Stimulated activated CD4-positive, alpha-beta T cell treated with anti-CD3 and anti-CD28 coated beads, Interleukin-4, amount 100 ng/mL, for 4 hours (primary cell): ENCODE data around the gene PLCB1.
"Not testable (repeated sequence)": the region's sequence is repeated elsewhere in the genome, so short reads cannot be mapped to it uniquely, and the experiment has no call there.

Source experiments
- DNase-seq, 2 experiments: peaks; one replicate each; pipeline ENCODE4 v3.0.0-alpha.2; 2020

Gene PLCB1

DNA sequence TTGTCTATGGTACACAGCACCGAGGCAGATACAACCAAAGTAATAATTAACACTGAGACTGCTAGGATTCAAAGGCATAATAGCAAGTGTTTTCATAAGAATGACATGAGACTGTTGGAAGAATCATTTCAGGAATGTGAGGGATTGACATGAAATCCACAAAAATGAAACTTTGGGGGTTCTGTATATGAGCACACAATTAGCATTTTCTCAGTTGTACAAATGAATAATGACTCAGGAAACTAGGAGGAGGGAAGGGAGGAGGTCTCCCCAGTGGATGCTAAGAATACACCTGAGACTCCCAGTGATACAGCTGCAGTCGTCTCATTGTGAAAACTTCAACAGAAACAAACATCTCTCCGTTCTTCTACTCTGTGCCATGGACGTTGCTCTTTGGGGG is 508.4 kb downstream of the PLCB1 start:
- no peak for DNase-seq

DNA sequence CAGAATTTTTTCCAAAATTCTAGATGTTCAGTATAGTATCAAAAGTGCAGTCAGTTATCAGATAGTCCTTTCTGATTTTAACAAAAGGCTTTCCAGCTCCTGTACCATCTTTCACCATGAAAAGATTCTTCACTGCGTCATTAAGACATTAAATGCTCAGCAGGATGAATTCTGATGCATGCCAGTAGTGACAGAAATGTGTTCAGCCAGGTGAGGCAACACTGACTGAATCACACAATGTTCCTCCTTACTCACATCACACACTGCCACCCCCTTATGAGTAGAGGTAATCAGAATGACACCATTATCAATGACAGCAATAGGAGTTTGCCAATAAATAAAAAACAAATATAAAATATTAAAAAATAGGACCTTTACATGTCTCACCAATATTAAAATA is 510.2 kb downstream of the PLCB1 start:
- no peak for DNase-seq

DNA sequence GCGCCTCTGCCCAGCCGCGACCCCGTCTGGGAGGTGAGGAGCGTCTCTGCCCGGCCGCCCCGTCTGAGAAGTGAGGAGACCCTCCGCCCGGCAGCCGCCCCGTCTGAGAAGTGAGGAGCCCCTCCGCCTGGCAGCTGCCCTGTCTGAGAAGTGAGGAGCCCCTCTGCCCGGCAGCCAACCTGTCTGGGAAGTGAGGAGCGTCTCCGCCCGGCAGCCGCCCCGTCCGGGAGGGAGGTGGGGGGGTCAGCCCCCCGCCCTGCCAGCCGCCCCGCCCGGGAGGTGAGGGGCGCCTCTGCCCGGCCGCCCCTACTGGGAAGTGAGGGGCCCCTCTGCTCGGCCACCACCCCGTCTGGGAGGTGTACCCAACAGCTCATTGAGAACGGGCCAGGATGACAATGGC is 512.4 kb downstream of the PLCB1 start:
- DNase-seq = not testable (repeated sequence)

DNA sequence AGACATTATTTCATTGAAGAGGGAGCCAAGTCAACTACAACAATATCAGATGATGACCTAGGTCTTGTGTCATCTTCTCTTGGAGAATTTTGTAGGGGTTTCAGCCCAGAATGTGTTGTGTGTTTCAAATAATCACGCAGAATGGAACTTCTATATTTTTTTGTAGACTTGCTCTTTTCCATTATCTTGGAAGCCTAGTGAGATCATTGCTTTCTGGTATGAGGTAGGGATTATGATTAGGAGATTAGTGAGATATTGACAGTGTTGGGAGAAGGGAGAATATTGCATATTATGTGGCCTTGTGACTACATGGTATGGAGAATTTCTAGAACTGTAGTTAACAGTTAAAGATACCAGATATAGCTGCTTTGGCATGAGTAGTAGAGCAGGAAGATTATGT is 513.3 kb downstream of the PLCB1 start:
- DNase-seq = no peak

DNA sequence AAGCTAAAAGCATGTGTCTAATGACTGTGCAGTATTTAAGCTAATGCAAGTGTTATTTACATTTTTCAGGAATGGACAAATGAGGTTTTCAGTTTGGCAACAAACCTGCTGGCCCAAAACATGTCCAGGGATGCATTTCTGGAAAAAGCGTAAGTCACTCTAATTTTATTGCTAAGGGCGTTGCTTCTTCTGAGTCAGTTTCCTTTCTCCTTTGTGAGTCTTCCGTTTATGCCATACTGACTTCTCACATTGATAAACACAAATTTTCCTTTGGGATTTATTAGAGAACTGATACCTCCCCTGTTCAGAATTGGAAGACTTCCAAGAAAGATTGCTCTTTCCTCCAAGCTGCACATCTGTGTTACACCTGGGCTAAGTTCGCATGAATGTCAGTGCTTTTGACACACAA is 514.0 kb downstream of the PLCB1 start:
- no peak for DNase-seq

DNA sequence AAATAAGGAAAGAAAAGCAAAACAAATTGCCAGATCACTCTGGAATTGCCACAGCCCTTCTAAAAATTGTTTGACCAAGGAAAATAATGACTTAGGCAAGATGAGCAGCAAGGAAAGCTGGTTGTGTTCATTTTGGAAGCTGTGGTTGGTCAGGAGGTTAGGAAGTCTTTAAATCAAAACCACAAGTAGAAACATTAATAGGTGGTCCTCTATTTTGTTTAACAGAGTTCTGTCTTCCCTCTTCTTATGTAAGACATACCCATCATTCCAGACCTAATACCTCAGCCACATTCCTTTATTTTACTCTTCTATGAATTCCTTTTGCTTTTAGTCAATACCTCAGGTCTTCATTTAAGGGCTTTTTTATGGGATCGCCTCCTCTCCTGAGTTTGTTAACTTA is 514.6 kb downstream of the PLCB1 start:
- no peak for DNase-seq

DNA sequence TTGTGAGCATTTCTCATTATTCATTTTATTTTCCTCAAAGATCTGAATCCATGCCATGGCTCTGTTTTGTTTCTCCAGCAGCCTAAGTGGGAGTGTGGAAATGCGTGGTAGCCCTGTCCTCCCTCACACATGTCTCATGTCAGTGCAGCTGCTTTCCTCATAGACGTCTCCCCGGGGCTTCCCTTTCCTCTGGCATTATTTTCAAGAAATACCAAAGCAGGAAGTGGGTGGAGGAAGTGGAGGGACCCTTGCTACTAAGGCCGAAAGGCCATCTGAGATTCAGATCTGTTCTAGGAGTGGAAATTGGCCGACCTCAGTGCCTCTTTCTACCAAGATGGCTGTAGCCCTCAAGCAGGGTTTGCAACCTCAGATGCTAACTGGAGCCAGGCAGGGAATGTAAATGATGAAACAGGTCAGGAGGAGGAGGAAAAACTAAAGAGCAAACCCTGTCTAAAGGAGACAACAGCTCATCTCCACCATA is 515.9 kb downstream of the PLCB1 start:
- no peak for DNase-seq

DNA sequence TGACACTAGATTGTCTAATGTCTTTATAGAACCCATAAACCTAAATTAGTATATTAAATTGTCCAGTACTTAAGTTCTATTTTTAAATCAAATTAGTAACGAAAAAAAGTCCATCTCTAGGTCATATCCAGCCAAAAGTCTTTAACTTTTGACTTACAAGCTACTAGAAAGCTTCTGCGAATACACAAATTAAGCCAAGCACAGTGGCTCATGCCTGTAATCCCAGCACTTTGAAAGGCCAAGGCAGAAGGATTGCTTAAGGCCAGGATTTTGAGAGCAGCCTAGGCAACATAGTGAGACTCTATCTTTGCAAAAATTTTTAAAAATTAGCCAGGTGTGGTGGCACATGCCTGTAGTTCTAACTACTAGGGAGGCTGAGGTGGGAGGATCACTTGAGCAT is 516.4 kb downstream of the PLCB1 start:
- no peak for DNase-seq

DNA sequence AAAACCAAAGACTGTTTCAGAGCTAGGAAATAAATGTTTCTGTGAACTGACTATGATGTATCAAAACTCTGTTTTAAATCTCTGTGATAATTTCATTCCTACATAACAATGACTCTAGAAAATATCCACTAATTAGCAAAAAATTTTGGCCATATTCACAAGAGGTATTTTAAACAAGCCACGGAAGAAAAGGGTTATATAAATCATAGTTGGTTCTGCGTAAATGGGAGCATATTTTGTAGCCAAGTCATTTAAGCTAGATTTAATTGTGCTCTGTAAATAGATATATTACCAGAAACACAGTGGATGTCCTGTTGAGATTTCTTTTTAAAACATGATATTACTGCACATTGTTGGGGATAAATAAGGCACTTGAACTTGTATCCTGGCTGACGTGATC is 520.3 kb downstream of the PLCB1 start:
- DNase-seq = no peak

DNA sequence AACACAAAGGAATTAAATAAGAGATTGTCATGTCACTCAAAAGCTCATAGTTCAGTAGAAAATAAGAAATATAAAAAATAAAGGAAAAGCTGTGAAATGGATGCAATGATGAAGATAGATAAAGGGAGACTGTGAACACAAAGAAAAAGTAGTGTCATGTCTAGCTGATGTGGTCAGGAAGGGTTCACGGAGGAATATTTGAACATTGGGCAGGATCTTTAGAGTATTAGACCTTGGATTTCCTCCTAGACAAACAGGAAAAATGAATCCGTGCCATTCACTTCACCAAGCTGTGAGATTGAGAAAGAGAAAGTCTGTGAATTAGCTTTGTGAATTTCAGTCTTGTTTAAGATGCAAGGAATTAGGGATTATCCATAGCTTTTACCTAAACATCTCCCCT is 522.4 kb downstream of the PLCB1 start:
- DNase-seq = no peak

DNA sequence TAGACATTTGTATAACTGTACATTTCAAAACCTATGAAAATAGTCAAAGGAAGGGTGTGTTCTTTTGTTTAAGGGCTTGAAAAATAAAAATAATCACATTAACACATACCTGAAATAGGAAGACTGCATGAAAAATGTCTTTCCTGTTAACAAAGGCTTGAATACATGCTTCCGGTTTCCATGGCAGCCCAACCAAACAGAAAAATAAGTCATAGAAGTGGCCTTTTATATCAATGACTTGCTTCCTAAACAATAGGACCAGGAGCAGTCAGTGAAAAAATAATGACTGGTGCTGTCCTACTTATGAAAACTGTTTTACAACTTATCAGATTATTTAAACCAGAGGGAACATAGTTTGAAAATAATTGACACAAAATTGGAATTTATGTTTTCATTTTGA is 524.3 kb downstream of the PLCB1 start:
- DNase-seq = no peak

DNA sequence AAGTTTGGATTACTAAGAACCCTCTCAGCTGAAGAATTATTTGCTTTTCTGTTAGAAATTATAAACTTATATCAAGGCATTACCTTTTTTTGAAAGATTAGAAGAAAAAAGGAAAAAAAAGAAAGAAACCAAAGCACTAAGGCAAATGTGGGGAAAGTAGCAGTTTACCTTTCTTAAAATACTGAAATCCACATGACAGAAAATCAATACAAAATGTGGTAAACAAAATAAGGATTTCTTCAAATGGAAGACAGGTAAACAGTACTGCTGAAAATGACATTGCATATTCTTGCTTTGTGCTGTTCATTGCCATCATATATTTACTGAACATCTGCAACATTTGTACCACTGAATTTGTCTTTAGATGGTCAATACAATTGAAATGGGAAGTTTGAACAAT is 525.6 kb downstream of the PLCB1 start:
- DNase-seq = no peak

DNA sequence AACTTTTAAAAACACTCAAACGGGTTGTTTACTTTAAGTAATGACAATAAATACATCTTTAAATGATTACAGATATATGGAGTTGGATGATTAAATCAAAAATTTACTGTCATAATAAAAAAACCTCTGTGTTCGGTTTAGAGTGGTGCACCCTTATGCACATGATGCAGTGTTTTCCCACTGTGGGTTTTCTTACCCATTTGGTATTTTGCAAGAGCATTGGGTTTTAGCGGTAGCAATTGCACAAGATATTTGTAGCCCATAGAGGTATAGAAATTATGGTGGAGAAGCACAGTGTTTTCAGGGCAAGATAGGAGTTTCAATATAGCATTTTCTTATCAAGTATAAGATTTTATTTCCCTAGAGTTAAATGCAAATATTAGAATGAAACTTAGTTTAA is 526.0 kb downstream of the PLCB1 start:
- no peak for DNase-seq

DNA sequence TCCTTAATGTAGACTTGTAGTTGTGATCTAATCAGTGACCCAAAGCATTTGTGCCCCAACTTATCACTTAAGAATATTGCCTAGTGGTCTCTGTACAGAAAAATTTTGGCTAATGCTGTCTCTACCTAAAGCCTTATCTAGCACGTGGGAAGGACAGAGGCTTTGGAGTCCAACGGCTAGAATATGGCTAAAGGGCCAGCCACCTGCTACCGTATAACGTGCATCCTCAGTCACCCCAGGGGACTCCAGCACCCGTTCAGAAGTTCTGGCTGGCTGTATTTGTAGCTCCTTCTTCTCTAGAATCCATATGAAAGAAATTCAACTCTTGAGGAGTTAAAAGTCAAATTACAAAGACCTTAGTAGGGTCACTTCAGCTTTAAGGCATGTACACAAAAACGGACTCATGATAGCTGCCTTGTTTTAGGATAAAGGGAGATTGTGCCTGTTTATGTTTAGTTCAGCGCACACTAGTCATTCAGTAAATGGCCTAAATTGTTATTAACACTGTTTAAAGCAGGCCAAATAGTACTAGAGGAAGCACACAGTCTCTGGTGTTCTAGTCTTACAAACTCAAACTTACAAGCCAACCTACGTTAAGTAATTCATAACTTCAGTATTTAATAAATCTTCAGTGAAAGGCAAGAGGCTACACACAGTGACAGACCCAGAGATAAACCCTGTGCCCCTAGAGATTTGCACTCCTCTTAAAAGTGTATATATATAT is 529.3 kb downstream of the PLCB1 start:
- no peak for DNase-seq

DNA sequence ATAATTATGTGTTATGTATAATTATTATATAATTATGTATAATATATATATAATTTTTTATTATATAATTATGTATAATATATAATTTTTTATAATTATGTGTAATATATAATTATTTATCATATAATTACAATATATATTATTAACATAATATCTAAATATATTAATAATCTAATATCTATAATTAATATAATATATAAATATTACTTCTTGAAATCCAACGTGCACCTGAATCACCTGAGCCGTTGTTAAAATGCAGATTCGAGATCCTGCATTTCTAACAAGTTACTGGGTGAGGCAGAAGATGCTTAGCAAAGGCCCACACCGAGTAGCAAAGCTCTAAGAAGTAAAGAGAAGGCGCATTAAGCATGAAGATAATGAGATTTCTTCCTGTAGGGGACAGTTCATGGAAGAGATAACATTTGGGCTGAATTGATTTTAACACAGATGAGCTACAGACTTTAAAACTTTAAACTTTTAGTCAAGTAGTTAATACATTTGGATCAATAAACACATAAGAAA is 530.4 kb downstream of the PLCB1 start:
- no peak for DNase-seq

DNA sequence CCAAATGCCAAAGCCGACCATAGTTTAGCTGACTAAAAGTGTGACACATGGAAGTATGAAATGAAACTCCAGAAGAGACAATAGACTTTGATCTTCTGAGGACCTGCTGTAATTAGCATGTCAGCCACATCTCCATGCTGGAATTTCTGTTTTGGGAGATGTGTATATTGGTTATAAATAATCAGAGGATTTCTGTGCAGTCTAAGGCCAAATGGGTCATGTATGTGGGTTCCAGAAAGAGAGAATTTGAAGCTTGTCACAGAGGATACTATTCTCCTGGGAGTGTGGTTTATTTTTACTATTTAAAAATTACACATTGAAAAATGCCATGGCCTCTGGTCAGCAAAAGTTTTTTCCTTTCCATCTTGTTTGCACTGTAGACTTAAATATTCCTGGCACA is 531.4 kb downstream of the PLCB1 start:
- no peak for DNase-seq

DNA sequence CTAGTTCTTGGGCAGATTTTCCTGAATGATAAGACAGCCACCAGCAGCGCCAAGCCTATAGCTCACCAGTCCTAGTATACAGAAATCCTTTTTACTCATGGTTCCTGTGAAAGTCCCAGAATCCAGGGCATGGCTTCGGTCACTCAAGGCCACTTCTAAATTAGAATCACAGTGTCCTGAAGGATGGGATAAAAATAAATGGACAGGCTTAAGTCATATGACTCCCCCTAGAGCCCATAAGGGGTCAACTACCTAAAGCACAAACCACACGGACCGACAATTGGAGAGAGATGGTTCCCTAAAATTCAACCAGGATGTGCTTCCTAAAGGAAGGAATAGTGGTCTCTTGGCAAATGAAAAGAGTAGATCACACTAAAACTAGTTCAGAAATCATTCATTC is 532.7 kb downstream of the PLCB1 start:
- no peak for DNase-seq

DNA sequence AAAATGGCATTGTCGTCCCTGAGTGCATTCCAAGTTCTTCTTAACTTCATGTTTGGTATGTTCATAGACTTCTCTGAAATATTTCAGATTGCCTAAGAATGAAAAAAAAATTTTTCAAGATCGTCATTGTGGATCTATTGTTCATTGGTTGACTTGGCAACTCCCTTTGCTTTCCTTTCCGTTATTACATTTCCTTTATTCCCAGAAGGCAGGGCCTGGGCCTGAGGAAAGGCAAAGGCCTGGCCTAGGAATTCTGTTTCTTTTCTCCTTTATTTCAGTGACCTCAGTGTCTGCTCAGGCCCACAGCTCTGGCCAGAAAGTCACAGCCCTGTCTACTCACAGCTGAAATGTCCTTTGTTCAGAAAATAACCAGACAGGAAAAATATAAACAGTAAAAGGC is 535.2 kb downstream of the PLCB1 start:
- no peak for DNase-seq

DNA sequence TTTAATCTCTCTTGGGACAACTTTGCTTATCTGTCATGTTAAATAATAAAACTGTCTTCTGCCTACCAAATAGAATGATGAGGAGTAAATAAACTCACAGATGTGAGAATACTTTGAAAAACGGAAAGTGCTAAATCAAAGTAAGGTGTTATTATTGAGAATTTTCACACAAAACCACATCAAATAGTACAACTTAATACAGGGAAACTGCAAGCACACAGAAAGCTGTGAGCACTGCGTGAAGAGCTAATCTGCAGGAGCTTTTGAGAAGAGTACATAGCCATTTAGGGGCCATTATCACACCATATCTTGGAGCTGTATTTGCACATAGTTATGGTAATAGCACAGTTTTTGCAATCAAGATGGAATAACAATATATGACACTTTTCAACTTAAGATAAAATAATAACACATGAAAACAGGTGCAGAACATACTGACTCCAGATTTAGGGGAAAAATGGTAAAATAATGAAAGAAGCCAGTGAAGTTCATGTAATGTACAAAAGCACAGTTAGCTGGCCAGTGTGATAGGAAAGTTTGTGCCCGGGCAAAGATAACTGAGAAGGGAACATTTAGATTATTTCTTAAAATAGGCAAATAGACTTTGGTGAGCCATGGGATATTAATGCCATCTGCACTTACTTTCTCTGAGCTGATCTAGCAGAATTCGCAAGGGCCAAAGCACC is 538.3 kb downstream of the PLCB1 start:
- DNase-seq = no peak

DNA sequence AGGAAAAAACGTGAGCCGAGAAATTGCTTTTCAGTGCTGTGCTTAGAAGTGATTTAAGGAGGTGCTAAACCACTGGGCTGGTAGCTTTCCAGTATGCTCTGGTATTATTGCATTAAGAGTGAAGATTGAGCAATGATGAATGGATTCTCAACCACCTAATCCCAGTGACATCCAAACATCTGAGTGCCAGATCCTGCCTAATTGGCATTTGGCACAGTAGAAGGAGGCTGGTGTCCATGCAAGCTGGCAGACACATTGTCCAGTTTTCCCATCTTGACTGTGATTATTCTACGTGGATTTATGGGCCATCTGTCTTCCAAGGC is 538.8 kb downstream of the PLCB1 start:
- no peak for DNase-seq

DNA sequence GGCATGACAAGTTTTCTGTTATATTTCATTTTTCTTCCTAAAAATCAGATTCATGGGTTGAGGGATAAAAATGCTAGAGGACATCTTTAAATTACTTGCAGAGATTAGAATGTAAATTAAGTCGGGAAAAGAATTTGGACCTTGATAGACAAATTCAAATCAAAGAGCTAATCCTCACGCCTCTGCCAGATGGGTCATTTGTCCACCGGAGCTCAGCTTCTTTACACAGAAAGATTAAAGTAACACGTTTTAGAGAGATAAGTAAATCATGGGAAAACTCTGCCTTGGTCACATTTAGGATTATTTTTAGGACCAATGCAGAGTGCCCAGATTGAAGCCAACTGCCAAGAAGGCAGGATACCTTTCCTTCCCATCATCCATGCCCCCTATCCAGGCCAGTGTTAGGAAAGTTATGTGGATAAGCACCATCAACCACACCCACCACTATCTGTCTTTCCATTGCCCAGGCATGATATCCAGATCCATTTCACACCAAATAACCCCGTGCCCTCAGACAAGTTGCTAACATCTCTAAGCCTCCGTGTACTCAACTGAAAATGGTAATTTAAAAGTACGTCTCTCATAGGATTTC is 539.4 kb downstream of the PLCB1 start:
- DNase-seq = no peak

DNA sequence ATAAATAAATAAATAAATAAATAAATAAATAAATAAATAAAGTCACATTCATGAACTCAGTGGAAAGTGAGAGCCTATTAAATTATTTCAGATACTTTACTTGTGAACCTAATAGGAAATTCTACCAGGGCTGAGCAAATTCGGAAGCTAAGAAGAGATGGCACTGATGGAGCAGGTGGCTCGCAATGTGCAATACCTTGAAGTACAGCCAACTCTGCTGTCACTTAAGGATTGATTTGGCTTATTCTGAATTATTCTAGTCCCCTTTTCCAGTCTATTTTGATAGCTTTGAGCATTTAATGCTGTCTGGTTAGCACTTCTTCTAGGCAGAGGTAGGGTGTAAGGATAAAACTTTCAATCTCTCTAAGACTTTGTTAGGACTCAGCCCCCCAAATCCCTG is 541.0 kb downstream of the PLCB1 start:
- DNase-seq = no peak

DNA sequence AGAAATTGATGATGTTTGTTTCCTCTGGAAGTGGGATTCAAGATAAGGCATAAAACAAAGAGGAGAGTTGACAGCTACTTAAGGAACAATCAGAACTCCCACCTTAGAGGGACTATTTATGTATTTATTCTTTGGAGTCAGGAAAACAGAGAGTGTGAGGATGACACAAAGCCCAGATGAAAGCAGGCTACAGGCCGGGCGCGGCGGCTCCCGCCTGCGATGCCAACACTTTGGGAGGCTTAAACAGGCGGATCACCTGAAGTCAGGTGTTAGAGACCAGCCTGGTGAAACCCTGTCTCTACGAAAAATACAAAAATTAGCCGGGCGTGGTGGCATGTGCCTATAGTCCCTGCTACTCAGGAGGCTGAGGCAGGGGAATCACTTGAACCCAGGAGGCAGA is 543.8 kb downstream of the PLCB1 start:
- no peak for DNase-seq

DNA sequence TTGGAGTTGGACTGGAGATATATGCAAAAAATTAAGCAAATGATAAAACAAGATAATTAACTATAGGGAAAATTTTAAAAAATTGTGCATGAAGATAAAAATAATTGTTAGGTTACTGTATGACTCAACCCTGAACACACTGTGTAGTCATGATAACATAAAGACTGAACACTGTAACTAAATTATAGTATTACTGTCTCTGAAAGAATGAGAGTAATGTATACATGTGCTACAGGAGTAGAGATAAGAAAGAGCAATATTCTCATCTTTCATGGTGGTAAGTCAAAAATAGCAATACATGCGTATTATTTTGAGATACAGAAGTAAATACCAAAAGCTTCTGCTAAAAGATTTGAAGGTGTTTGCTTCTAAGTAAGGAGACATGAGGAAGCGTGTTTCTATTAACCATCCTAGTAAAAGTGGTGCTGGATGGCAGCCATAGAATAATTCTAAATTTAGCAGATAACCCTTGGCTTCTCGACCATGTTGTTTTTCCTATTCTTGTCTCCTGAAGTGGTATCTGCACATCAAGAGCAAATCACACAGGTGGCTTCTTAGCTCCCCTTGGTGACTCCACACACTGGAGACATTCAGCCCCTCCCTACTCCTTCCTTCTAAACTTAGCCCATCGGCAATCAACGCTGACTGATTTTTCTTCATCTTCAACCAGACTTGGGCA is 546.2 kb downstream of the PLCB1 start:
- DNase-seq = no peak
